OCI-LY7 (cell line): ENCODE results near the gene RAB8B.

Experiments used
- EZH2phosphoT487 ChIP-seq: fragments of 200-600 bp; sonication (generic); IDR thresholded peaks from 2 replicates; pipeline ENCODE4 v1.6.1; 2018; ENCODE audit warnings: low read depth, borderline replicate concordance, mild to moderate bottlenecking, mixed run types, antibody characterized with exemption, low read length, moderate library complexity, mixed read lengths
- TF ChIP-seq, protein P1 (sequence below): fragments of 200-600 bp; sonication (generic); conservative IDR thresholded peaks from 2 replicates; pipeline ENCODE4 v1.5.1; 2014; ENCODE audit warnings: mild to moderate bottlenecking, antibody characterized with exemption, low read length, moderate library complexity, mixed read lengths

DNA sequence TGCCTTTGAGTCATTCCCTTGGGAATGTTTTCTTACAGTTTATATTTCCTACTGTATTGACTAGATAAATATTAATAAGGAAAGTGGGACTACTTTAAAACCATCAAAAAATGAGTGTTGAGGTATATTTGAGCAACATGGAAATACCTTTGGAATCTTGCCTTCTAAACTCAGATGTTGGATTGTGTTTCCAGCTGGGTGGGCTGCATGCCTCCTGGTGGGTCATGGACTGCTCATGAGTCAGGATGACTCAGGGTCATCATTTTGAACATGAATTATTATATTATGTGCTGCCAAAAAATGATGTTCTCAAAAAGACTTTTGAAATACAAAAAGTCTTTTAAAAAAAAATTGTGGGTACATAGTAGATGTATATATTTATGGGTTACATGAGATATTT lies 46.9 kb downstream of the RAB8B start:
- TF ChIP-seq, protein P1, sequence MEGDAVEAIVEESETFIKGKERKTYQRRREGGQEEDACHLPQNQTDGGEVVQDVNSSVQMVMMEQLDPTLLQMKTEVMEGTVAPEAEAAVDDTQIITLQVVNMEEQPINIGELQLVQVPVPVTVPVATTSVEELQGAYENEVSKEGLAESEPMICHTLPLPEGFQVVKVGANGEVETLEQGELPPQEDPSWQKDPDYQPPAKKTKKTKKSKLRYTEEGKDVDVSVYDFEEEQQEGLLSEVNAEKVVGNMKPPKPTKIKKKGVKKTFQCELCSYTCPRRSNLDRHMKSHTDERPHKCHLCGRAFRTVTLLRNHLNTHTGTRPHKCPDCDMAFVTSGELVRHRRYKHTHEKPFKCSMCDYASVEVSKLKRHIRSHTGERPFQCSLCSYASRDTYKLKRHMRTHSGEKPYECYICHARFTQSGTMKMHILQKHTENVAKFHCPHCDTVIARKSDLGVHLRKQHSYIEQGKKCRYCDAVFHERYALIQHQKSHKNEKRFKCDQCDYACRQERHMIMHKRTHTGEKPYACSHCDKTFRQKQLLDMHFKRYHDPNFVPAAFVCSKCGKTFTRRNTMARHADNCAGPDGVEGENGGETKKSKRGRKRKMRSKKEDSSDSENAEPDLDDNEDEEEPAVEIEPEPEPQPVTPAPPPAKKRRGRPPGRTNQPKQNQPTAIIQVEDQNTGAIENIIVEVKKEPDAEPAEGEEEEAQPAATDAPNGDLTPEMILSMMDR: no peak
- no peak for TF ChIP-seq EZH2phosphoT487
